Measurements from ENCODE around the gene OR10J5.
"Not testable (repeated sequence)": the region's sequence is repeated elsewhere in the genome, so short reads cannot be mapped to it uniquely, and the experiment has no call there.

Gene OR10J5

GRCh38 chr1:159535907-159536306 lies at the start of gene OR10J5:
TSS of gene OR10J5 (minus strand) at chr1:159536007. CDS start at chr1:159536007, 0 bp downstream.
- no peak for DNase-seq (ENCODE audit: low read depth in 2 of 3, low spot score in 1 of 3)

DNA sequence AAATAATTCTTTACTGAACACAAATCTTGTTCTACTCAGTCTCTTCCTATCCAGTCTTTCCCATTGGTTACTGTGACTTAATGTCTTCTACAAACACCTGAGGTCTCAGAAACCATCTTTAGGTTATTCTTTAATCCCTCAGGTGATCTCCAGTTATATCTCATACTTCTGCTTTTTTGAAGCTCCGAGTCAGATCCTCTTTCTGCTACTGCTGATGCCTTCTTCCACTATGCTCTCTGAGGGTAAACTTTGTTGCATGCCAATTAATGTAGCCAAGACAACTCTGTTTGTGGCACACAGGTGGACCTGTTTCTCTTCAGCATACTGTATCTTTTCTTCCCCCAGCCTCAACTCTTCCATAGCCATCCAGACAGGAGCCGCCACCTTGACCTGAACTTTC lies 48.7 kb upstream of the OR10J5 start:
- no peak for DNase-seq (ENCODE audit: low read depth in 2 of 3, low spot score in 1 of 3)

GRCh38 chr1:159581422-159581821 lies 45.6 kb upstream of the OR10J5 start:
- DNase-seq (ENCODE audit: low read depth in 2 of 3, low spot score in 1 of 3), result no peak

DNA sequence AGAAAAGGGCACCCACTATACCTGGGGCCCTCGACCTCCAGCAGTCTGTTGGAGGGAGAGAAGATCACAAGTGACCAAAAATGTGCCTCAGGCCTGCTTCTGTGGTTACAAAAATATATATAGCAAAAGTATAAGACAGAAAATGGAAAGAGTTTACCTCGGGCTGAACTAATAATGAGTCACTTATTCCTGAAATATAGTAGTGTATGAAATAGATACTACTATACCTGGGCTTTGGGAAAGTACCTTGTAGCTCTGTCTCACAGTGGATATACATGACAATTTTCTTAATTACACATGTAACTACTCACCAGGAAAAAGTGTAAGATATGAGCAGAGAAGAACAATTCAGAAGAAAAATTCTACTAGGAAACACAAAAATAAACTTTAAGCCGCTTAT lies 44.5 kb upstream of the OR10J5 start:
- no peak for DNase-seq (ENCODE audit: low read depth in 2 of 3, low spot score in 1 of 3)

DNA sequence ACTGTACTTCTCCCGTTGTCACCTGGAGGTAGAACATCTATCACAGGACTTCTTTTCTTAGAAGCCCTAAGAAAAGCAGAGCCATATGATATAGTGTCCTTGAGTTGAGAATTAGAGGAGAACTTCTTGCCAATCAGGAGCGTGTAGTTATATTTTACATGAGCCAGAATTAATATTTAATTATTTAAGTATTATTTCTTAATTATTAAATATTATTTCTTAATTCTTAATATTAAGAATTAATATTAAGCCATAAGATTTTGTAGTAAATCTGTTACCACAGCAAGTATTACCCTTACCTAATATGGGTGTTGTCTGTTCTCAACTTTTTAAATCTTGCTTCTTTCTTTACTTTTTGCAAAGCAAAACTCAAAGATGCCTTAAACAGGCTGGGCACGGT lies 41.6 kb upstream of the OR10J5 start:
- no peak for DNase-seq (ENCODE audit: low read depth in 2 of 3, low spot score in 1 of 3)

DNA sequence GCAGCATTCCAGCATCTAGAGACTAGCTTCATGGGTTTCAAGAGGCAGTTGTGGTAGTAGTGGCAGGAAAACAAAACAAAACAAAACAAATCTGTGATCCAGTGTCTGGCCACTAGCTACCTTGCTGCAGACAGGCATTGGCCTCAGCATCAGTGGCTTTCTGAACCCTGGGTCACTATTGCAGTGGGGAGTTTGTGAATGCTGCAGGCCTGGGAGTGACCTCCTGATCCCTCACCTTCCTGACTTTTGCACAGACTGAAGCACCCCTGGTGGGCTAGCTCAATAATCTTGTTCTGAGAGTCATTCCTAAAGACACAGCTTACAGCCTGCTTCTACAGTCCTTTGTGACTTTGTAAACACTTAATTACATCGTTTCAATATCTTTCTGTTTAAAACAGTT lies 26.9 kb upstream of the OR10J5 start:
- no peak for DNase-seq (ENCODE audit: low read depth in 2 of 3, low spot score in 1 of 3)

DNA sequence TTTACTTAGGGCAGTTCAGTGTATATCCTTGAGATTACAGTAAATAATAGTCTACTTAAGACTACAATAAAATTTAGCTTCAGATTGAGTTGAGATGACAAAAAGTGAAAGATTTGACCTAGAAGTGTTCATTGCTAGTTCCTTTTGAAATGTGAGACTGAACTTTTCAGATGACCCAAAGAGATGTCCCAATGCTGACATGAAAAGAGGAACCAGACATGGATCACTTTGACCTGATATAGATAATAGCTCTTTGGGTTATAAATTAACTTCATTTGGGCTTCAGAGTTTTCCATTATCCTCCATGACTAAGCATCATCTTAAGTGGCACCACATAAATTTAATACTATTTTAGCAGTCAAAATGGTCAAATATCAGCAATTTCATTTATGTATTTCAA lies 25.7 kb upstream of the OR10J5 start:
- DNase-seq (ENCODE audit: low read depth in 2 of 3, low spot score in 1 of 3), result no peak

- no peak for DNase-seq (ENCODE audit: low read depth in 2 of 3, low spot score in 1 of 3)
These were observed 24.8 kb upstream of the OR10J5 start for GRCh38 chr1:159560599-159560998.

- no peak for DNase-seq (ENCODE audit: low read depth in 2 of 3, low spot score in 1 of 3)
These were observed 21.1 kb upstream of the OR10J5 start for GRCh38 chr1:159556931-159557369.

DNA sequence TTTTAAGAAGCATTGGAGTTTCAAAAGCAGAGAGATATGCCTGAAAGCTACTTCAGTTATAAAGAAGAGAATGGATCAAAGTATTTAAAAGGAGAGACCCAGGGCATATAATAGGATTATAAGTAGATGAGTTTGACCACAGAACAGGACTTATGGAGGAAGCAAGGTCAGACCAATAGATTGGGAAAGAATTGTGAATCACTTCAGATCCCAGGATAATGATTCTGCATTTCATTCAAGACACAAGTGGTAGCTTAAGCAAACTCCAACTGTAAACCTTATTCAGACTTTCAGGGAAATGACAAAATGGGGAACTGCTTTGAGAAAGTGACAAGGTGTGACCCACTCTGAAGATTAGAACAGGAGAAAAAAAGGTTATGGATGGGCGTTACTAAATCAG lies 18.9 kb upstream of the OR10J5 start:
- DNase-seq (ENCODE audit: low read depth in 2 of 3, low spot score in 1 of 3), result no peak

- DNase-seq (ENCODE audit: low read depth in 2 of 3, low spot score in 1 of 3), result no peak
These were observed 18.5 kb upstream of the OR10J5 start for GRCh38 chr1:159554261-159554660.

DNA sequence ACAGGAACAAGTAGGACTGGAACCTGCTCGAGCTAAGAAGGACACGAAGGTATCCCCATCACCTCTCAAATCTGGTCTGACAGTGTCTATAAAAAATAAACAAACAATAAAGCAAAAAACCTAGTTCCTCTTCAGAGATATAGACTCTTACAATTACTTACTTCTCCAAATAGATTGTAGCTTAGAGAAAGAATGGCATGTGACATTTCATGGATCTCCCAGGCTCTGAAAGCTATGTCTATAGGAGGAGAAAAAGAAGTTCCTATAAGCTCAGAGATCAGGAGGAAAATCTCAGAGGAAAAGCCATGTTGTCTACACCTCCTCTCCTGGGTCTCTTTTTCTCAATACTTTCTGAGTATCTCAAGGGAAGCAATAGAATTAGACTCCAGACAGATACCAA lies 12.3 kb upstream of the OR10J5 start:
- DNase-seq (ENCODE audit: low read depth in 2 of 3, low spot score in 1 of 3), result no peak

DNA sequence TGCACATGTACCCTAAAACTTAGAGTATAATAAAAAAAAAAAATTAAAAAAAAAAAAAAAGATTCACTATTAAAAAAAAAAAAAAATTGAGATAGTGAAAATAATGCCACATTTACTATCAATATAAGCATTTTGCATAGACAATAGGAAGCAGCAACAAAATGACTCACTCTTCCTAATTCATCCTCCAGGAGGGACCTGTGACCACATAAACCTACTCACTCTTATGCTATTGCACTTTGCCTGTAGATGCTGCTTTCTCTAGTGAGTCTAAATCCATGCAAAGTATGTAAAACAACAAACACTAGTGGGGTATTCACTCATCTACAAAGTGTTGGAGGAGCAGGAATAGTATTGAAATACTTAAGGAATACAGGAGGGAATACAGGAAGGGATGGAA lies 2.9 kb downstream of the OR10J5 start:
- no peak for DNase-seq (ENCODE audit: low read depth in 2 of 3, low spot score in 1 of 3)

DNA sequence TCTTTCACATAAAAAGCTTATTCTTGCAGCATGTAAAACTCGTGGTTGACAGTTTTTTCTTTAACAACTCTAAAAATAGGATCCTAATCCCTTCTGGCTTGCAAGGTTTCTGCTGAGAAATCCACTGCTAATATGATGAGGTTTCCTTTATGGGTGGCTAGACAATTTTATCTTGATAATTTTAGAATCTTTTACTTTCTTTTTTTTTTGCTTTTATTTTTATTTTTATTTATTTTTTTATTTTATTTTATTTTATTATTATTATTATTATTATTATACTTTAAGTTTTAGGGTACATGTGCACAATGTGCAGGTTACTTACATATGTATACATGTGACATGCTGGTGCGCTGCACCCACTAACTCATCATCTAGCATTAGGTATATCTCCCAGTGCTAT lies 11.0 kb downstream of the OR10J5 start:
- not testable (repeated sequence) for DNase-seq (ENCODE audit: low read depth in 2 of 3, low spot score in 1 of 3)

DNA sequence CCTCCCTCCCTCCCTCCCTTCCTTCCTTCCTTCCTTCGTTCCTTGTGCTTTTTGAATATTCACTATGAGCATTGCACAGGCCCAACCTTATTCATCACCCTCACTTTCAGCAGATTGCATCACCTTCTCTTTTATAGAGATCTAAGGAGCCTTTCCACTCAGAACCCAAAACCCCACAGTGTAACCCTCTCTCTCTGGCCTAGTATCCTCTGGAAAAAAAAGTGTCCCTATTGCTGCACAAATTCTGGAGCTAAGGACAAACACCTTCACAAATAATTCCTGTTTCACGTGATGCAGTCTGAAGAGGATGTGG lies 25.6 kb downstream of the OR10J5 start:
- DNase-seq (ENCODE audit: low read depth in 2 of 3, low spot score in 1 of 3), result no peak

GRCh38 chr1:159509440-159510228 lies 26.2 kb downstream of the OR10J5 start:
- DNase-seq (ENCODE audit: low read depth in 2 of 3, low spot score in 1 of 3), result no peak

- DNase-seq (ENCODE audit: low read depth in 2 of 3, low spot score in 1 of 3), result no peak
These were observed 26.9 kb downstream of the OR10J5 start for GRCh38 chr1:159508951-159509350.

DNA sequence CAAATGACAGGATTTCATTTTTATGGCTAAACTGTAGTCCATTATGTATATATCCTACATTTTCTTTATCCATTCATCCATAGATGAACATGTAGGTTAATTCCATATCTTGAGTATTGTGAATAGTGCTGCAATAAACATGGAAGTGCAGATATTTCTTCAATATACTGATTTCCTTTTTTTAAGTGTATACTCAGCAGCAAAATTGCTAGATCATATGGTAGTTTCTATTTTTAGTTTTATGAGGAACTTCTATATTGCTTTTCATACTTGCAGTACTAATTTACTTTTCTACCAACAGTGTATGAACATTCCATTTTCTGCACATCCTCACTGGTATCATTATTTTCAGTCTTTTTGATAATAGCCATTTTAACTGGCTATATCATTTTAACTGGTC lies 30.1 kb downstream of the OR10J5 start:
- no peak for DNase-seq (ENCODE audit: low read depth in 2 of 3, low spot score in 1 of 3)

- DNase-seq (ENCODE audit: low read depth in 2 of 3, low spot score in 1 of 3), result no peak
These were observed 34.7 kb downstream of the OR10J5 start for GRCh38 chr1:159501082-159501481.

GRCh38 chr1:159494513-159495210 lies 41.1 kb downstream of the OR10J5 start:
- DNase-seq (ENCODE audit: low read depth in 2 of 3, low spot score in 1 of 3), result not testable (repeated sequence)

- DNase-seq (ENCODE audit: low read depth in 2 of 3, low spot score in 1 of 3), result no peak
These were observed 42.5 kb downstream of the OR10J5 start for GRCh38 chr1:159493354-159493753.

GRCh38 chr1:159492575-159493323 lies 43.1 kb downstream of the OR10J5 start:
- no peak for DNase-seq (ENCODE audit: low read depth in 2 of 3, low spot score in 1 of 3)

Data from stimulated activated CD4-positive, alpha-beta T cell treated with anti-CD3 and anti-CD28 coated beads, Interleukin-12 subunit alpha, Interleukin-12 subunit beta, amount 100 ng/mL, for 48 hours (primary cell).